Right renal pelvis (tissue), 4 donors: Measurements from ENCODE around the gene TPM4. TPM values are rescaled to one million over a fixed set of nuclear protein-coding genes. Genes with fewer than 3 reads are reported as not detected.
"Not testable (repeated sequence)": the region's sequence is repeated elsewhere in the genome, so short reads cannot be mapped to it uniquely, and the experiment has no call there.

Experiments
- DNase-seq, 4 donors: peaks; one replicate each; pipeline ENCODE4 v3.0.0-alpha.2; 2013; ENCODE audit warnings: low read depth in 4 of 4, low spot score in 3 of 4, missing footprints in 1 of 4
- polyA plus RNA-seq, 4 donors: library from polyadenylated mRNA; unstranded; fragments of 120-200 nt; gene quantifications; one replicate each; pipeline ENCODE4 v1.2.1, GENCODE V29; 2013; ENCODE audit not compliant: insufficient read length in 4 of 4

Gene TPM4
- polyA plus RNA-seq, 4 donors: 514 to 601 (median 585) TPM

GRCh38 chr19:16070366-16070990 lies 5.8 kb upstream of the TPM4 start:
- no peak for DNase-seq

DNA sequence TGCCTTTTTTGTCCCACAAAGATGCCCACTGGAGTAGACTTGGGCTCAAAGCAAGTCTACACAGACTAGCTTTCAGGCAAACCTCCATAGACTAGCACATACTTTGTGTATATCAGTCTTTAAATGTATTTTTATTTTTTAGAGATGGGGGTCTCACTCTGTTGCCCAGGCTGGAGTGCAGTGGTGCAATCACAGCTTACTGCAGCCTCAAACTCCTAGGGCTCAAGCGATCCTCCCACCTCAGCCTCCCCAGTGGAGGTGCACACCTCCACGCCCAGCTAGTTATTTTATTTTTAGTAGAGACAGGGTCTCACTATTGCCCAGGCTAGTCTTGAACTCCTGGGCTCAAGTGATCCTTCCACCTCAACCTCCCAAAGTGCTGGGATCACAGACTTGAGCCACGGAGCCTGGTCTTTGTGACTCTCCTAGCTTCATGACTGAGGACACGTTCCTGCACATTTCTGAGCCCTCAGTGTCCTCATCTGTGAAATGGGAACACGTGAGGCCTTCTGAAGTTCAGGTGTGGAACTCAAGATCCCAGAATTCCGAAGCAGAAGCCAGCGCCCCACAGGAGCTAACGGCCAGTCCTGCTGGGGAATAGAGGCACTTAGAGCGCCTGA lies 5.1 kb upstream of the TPM4 start:
- DNase-seq: no peak

DNA sequence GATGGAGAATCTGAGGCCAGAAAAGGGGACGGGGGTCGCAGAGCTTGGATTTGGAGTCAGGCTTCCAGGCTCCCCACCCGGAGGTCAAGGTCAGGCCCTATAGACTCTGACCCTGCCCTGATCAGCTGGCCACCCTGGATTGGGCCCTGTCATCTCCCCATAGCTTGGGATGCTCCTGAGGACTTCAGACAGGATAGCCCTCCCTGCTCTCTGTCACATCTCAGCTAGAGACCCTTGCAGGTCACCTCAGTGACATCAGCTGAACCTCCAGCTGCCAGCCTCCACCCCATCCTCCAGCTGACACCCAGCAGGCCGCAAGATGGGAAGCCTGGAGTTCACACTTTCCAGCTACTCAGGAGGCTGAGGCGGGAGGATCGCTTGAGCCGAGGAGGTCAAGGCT lies 2.8 kb upstream of the TPM4 start:
- DNase-seq: no peak

- no peak for DNase-seq
Measured at GRCh38 chr19:16073988-16074387, 2.3 kb upstream of the TPM4 start.

GRCh38 chr19:16074488-16075365 lies 1.6 kb upstream of the TPM4 start:
- no peak for DNase-seq

GRCh38 chr19:16075430-16076153 lies 703 bp upstream of the TPM4 start:
- no peak for DNase-seq

DNA sequence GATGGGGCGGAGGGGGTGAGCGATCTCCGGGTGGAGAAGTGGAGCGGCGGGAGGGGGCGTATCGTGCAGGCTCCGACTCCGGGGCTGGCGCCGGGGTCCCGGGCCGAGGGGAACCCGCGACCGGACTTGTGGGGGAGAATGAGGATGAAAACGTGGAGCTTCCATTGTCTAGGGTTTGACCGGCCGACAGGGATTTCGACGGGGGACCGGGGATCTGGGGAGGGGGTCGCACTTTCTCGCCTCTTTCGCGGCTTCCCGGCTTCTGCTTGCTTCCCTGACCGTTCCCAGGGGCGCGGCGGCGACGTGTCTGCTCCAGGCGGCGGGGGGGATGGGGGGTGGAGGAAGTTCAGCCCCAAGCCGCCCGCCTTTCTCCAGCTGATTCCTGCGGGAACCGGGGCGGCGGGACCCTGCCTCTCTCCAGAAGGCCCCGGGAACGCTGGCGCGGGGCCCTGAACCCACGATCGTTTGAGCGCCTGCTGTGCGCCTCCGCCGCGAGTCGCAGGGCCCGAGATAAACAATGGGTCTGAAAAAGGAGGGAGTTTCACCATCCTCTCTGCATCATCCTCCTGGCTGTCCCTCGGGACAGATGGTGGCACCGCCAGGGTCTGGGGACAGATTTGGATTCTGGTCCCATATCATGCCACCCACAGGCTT lies 790 bp downstream of the TPM4 start:
- no peak for DNase-seq

GRCh38 chr19:16077984-16078758 lies 1.9 kb downstream of the TPM4 start:
- DNase-seq: no peak

DNA sequence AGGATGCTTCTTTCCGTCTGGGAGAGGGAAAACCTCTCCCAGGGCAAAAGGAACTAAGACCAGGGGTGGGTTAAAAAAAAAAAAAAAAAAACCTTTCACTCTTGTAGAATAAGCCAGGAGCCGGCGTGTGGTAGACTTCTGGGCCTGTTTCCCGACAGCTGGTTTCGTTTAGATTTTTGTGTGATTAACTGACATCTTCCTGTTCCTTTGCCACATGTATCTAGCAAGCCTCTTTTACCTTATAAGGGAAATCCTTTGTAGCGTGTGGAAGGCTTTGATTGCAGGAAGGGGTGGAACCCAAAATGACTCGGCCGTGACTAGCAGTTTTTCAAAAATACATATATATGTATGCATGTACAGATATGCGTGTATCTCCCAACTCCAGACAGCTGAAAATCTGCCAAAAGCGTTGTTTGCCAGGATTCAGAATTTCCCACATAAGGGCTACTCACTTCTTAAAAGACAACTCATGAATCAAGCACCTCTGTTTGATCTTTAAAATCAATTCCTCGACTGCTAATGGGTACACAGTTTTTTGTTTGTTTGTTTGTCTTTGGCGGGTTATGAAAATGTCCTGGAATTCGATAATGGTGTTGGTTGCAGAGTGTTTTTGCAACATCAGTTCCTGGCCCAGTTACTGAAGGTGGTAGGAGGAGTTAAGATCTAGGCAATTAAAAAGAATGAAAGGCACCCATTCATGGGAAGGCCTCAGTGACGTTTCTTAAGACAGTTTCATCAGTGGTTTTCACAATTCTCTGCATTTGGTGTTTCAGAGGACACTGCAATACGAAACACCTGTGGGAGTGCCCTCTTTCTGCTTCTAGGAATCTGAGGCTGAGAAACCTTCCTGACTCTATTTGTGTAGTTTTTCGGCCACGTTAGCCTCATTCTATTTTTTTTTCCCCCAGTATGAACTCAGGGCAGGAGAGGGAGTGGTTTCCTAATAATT lies 2.7 kb downstream of the TPM4 start:
- DNase-seq: peak in 3 of 4 donors; percentile 77 to 85 (median 82)

- no peak for DNase-seq
Measured at GRCh38 chr19:16084067-16084685, 7.9 kb downstream of the TPM4 start.

GRCh38 chr19:16085115-16085514 lies 8.8 kb downstream of the TPM4 start:
- DNase-seq: no peak

DNA sequence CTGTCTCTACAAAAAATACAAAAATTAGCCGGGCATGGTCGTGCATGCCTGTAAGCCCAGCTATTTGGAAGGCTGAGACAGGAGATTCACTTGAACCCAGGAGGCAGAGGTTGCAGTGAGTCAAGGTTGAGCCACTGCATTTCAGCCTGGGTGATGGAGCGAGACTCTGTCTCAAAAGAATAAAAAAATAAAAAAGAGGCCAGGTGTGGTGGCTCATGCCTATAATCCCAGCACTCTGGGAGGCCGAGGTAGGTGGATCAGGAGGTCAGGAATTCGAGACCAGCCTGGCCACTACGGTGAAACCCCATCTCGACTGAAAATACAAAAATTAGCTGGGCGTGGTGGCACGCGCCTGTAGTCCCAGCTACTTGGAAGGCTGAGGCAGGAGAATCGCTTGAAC lies 11.1 kb downstream of the TPM4 start:
- not testable (repeated sequence) for DNase-seq

GRCh38 chr19:16087940-16088339 lies 11.6 kb downstream of the TPM4 start:
- no peak for DNase-seq

GRCh38 chr19:16088351-16089009 lies 12.2 kb downstream of the TPM4 start:
- no peak for DNase-seq

DNA sequence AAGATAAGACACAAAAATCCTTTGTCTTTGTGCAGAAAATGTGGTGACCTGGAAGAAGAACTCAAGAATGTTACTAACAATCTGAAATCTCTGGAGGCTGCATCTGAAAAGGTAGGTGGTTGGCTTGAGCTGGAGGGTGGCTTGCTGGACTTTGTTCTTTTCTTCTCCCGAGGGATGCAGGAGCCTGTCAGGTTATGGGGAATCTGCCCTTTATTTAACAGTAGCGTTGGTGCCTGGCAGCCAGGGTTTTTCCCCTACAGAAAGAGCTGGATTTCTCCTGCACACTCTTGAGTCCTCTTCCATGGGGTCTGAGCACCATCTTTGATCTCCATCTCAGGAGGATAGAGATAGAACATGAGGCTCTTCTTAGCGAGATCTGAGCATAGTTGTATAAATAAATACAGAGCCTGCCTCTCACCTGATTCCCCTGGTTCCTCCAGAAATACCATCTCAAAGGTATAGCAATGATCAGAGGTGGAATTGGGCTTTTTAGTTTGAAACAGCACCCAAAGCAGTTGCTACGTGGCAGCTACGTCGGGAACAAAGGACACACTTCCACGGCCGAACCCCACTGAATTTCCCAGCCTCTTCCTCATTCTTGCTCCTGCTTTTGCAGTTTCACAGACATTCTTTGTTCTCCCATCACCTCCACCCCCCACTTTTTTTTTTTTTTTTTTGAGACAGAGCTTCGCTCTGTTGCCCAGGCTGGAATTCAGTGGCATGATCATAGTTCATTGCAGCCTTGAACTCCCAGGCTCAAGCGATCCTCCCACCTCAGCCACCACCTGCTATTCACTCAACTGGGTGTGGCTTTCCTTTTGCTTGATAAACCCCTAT lies 12.9 kb downstream of the TPM4 start:
- DNase-seq: no peak

DNA sequence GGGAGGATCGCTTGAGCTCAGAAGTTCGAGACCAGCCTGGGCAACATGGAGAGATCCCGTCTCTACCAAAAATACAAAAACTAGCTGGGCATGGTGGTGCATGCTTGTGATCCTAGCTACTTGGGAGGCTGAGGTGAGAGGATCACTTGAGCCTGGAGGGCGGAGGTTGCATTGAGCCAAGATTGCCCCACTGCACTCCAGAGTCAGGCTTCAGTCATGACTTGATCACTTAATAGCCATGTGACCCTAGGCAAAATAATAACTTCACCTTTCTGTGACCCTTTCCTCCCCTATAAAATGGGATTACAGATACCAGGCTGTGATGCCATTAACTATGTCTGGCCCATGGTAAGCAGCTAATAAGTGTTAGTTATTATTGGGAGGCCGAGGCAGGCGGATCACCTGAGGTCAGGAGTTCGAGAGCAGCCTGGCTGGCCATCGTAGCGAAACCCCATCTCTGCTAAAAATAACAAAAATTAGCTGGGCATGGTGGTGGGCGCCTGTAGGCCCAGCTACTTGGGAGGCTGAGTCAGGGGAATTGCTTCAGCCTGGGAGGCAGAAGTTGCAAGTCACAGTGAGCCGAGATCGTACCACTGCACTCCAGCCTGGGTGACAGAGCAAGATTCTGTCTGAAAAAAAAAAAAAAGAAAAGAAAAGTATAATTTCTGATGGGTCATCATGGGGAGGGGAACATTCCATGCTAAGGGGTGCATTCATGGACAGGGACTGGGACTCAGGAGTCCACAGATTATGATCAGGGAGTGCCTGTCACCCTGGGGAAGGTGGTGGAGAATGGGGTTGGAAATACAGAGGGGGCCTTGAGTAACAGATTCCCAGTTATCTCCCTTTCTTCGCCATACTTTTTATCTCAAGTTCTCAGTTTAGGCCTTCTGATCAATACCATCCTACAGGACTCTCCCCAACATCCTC lies 15.5 kb downstream of the TPM4 start:
- no peak for DNase-seq
